ENCODE data around the gene MPP1.
A peak's percentile ranks its signal among the peaks of the same experiment; 100 is the strongest.

Gene MPP1

DNA sequence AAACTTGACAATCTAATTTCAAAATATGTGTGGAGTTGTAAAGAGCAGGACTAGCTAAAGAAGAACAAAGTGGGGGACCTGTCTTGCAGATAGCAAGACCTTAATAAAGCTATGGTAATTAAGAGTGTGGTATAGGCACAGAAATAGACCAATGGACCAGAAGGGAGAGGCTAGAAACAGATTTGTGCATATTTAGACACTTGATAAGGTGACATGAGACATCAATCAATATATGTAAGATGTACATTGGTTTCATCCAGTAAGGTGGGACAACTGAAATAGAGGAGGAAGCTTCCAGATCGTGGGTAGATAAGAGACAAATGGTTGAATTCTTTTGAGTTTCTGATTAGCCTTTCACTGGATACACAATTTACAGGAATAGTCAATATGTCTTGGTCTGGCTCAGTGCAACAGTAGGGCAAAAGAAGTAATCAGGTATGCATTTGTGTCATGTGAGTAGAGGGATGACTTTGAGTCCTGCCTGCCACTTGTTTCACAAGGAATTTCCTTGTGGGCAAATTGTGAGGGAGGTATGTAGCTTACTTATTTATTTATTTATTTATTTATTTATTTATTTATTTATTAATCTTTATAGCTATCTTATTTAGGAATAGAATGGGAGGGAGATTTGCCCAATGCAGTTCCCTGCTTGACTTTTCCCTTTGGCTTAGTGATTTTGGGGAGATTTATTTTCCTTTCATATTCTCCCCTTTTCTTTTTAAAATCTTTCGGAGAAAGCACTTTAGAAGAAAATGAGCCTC lies 7.2 kb upstream of the MPP1 start:
- DNase-seq, result no peak

- no peak for DNase-seq
Observed at GRCh38 chrX:154809939-154810665, 4.8 kb upstream of the MPP1 start.

DNA sequence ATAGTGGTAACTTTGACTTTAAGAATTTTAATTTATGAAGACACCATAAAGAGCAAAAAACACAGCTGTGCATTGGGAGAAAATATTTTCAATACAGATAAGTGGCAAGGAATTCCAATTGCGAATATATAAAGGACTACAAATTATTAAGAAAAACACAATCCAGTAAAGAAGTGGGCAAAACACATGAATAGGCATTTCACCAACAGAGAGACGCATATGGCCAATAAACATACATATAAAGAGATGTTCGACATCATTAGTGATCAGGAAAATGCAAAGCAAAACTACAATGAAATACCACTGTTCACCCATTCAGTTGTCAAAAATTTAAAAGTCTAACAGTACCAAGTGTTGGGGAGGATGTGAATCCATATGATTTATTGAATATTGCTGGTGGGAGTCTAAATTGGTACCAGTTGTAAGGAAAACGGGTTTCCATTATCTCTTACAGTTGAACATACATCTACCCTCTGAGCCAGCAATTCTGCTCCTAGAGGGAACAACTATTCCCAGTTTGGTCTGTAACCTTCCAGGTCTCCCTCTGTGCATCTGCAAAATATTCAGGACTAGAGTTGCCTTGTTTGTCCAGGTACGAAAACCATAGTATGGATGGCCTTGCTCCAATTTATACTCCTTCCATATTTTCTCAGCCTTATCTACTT lies 1.7 kb upstream of the MPP1 start:
- no peak for DNase-seq

- no peak for DNase-seq
Observed at GRCh38 chrX:154805696-154806091, 409 bp upstream of the MPP1 start.

- DNase-seq, result no peak
Observed at GRCh38 chrX:154804261-154804956, 876 bp downstream of the MPP1 start.

GRCh38 chrX:154802947-154803346 lies 2.3 kb downstream of the MPP1 start:
- DNase-seq, result no peak

DNA sequence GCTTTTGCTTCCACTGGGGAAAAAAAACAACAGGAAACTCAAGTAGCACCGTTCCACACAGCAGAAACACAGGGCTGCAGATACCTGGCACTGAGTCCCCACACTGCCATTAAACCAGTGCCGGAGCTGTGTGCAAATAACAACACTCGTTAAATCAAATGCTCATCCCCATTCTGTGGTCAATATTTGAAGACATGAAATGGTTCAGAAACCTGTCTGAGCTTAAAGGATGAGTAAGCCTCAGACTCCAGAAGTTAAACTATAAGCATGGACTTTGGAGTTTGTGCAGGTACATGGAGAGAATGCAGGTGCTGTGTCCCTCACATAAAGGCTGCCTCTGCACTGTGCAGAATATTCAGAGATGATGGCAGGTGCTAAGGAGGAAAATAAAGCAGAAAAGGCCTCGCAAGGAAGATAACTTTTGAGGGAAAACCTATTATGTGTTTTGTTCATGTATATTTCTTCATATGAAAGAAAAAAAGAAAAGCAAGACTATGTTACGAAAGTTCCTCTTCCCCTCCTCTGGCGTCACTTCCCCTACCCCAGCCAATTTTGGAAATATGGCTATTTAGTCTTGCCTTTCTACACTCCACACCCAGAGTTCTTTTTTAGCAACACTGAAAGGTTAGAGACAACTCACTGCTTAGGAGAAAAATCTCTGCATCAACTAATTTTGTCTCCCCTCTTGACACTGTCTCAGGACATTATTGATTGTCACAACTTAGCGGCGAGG lies 4.6 kb downstream of the MPP1 start:
- DNase-seq, result no peak

GRCh38 chrX:154799556-154800348 lies 5.5 kb downstream of the MPP1 start:
- no peak for DNase-seq

GRCh38 chrX:154797006-154797405 lies 8.3 kb downstream of the MPP1 start:
- DNase-seq, result no peak

DNA sequence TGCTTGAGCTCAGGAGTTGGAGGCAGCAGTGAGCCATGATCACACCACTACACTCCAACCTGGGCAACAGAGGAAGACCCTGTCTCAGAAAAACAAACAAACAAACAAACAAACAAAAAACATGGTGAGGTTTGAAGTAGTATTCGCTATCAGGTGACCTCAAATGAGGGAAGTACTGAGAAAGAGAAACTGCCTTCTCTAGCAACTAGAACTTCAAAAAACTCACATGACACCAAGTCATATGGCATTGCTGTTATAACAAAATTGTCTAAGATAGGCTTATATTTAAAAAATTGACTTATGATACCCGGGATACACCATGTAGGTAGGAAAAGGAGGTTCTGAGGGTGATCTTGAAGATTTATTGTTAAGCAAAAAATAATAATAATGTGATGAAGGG lies 10.3 kb downstream of the MPP1 start:
- DNase-seq, result no peak

DNA sequence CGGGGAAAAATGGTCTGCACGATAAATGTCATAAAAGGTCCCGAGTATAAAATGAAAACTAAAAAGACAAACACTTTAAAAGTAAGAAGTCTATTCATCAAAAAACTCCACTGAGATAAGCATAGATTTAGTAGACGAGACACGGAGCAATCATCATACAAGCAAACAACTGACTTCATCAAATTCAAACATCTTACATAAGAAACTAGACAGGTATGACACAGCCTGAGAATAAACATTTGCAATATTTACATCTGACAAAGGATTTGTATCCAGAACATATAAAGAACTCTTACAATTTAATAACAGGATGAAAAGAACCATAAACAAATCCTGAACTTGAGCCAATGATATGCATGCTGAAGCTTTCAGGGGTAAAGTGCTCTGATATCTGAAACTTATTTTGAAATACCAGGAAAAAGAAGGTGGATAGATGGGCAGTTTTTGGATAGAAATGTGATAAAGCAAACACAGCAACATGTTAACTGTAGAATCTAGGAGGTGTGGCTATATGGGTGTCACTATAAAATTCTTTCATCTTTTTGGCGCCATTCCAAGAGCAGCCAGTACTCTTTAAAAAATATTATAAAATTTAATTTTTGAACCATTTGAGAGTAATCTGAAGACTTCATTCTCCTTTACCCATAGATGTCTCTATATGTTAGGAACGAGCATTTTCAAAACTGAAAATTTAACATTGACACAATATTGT lies 12.0 kb downstream of the MPP1 start:
- DNase-seq, result no peak

DNA sequence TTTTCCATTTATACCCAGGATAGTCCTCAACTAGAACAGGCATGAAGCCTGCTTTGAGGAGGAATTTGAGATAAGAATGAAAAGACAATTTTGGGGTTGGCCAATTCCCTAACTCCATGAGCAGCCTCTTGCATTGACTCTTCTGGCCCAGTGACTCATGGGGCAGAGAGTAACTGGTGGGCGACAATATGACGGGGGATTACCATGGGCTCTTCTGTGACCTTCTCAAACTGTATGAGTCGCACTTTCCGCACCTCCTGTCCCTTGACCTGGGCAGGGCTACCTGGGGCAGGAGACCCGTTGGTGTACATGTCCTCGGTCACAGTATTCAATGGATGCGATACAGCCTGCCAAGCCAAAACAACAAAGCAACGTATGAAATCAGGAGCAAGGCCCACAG lies 13.3 kb downstream of the MPP1 start:
- DNase-seq, result no peak

DNA sequence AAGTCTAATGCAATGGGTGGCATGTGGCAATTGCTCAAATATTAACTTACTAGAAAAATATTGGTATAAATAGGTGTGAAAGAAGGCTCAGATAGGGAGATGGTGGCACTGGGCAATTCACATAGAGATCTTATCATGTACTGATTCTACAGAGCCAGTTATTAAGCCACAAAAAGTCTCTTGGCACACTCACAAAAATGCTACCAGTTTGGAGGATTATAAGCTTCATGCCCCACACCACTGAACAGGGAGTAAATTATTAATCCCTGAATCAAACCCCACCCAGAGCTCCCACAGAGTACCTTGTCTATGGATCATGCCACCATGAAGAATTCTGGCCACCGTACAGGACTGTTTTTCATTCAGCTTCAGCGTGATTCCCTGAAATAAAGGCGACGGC lies 13.8 kb downstream of the MPP1 start:
- no peak for DNase-seq

GRCh38 chrX:154785716-154786115 lies 19.6 kb downstream of the MPP1 start:
- DNase-seq, result no peak

DNA sequence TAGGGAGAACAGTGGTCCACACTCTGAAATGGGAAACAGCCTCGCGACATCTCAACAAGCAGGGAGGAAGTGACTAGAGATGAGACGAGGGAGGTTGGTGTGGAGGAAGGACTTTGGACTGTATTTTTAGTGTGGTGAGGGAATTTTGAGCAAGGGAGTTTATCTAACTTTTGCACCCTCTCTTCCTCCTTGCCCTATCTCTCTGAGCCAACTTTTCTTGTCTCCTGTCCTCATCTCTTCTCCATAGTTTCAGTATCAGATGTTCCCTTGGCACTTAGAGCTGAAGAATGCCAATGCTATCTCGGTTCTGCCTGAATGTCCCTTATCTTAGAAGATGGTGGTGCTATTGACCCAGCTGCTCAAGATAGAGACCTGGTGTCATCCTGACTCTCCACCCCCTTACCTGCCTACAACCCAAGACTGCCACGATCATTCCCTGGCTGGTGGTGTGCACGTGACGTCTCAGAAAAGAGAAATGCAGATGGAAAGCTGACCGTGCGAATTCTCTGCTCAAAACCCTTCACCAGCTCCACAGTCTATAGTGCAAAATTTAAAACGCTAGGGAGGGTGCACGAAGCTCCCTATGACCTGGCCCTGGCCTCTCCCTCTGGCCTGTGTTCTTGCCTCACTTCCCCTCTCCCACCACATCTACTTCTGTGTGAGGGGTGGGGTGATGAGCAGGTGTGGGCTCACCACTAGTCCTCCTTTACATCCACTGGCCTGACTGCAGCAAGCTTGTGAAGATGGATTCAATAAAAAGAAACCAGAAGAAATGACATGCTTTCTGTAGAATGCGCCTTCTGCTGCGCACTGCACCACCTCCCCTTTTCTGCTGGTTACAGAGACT lies 20.9 kb downstream of the MPP1 start:
- DNase-seq, result no peak

DNA sequence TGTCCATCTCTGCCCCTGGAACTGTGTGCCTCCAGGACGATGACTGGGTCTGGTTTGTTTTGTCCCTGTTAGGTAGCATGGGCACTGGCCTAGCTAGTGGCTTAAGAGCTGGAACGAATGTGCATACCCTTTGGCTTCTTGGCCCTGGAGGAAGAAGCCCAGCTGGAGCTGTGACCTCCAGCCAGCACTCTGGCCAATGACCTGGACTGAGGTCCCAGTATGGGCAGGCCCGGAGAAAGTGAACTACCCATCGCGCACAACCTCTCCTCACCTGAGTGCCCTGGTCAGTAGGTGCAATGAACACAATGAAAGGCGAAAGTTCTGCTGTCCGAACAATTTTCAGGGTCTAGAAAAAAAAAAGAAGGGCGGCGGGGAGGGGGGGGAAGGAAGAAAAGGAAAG lies 24.3 kb downstream of the MPP1 start:
- DNase-seq, result no peak

- DNase-seq, result no peak
Observed at GRCh38 chrX:154779261-154779660, 26.0 kb downstream of the MPP1 start.

GRCh38 chrX:154776753-154777152 lies 28.5 kb downstream of the MPP1 start:
- DNase-seq, result no peak

DNA sequence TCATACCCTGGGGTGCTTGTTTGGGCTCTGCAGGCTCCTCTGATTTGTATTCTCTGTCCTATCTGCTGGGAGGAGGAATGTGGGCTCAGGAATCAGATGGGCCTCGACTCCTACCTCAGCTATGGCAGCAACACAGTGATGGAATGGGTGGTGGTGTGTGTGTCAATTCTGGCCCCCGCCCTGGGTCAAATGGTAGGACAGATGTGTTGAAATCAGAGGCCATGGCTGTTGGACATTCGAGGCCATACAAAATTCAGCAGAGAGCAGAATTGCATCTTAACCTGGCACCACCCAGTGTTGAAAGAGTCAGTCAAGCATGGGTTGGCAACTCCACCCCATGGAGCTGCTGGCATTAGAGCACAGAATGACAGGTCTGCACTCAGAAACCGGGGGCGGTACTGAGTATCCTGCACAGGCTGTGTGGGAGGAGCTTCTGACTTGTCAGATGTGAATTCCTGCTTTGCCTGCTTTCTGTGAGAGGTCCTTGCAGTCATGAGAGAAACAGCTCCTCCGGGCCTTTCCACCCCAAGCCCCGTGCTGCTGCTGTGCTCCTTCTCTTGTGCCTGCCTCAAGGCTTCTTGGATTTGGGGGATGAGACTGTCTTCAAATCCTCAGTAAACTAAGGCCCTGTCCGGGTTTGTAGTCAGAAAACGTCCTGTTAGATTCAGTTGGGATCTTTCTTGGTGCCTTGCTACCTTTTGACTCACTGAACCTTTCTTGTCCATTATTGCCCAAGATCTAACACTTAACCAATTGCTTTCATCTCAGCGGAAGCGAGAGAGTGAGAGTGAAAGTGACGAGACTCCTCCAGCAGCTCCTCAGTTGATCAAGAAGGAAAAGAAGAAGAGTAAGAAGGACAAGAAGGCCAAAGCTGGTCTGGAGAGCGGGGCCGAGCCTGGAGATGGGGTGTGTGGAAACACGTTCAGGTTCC lies 29.6 kb downstream of the MPP1 start:
- DNase-seq, result peak; percentile 49
